ENCODE results near the gene ITGA5.

The ITGA5 gene

DNA sequence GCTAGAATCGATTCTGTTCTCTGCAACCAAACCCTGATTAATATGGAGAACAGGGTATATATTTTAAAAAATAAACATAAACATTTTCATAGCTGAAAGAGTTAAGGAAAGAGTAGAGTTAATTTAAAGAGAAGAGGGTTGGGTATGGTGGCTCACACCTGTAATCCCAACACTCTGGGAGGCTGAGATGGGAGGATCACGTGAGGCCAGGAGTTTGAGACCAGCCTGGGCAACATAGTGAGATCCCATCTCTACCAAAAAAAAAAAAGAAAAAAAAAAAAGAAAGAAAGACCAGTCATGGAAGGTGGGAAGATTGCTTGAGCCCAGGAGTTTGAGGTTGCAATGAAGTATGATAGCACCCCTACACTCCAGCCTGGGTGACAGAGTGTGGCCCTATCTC lies 28.9 kb upstream of the ITGA5 start:
- TF ChIP-seq FOXP2 (optimal IDR thresholded peaks at IDR 0.05; ENCODE audit: borderline replicate concordance, extremely low read depth, extremely low read length, insufficient read depth): no peak
- TF ChIP-seq SIN3A (IDR thresholded peaks at IDR 0.05; ENCODE audit: borderline replicate concordance, insufficient read depth, low read length): no peak
- TF ChIP-seq REST (IDR thresholded peaks at IDR 0.05; ENCODE audit: insufficient read depth in 1 of 2, low read depth in 2 of 2, low read length in 2 of 2): no peak
- TF ChIP-seq TAF1 (IDR thresholded peaks at IDR 0.05; ENCODE audit: borderline replicate concordance, insufficient read depth, low read length): no peak
- no peak for TF ChIP-seq POLR2AphosphoS5 (IDR thresholded peaks at IDR 0.05; ENCODE audit: low read depth, low read length)

- TF ChIP-seq FOXP2 (optimal IDR thresholded peaks at IDR 0.05; ENCODE audit: borderline replicate concordance, extremely low read depth, extremely low read length, insufficient read depth) (no peak), SIN3A (IDR thresholded peaks at IDR 0.05; ENCODE audit: borderline replicate concordance, insufficient read depth, low read length) (no peak), REST (IDR thresholded peaks at IDR 0.05; ENCODE audit: insufficient read depth in 1 of 2, low read depth in 2 of 2, low read length in 2 of 2) (no peak)
Measured at GRCh38 chr12:54444206-54444605, 25.1 kb upstream of the ITGA5 start.

GRCh38 chr12:54443446-54443845 lies 24.4 kb upstream of the ITGA5 start:
- TF ChIP-seq TAF1 (IDR thresholded peaks at IDR 0.05; ENCODE audit: borderline replicate concordance, insufficient read depth, low read length) (no peak), FOXP2 (optimal IDR thresholded peaks at IDR 0.05; ENCODE audit: borderline replicate concordance, extremely low read depth, extremely low read length, insufficient read depth) (no peak), POLR2AphosphoS5 (IDR thresholded peaks at IDR 0.05; ENCODE audit: low read depth, low read length) (no peak), SIN3A (IDR thresholded peaks at IDR 0.05; ENCODE audit: borderline replicate concordance, insufficient read depth, low read length) (no peak)

- no peak for TF ChIP-seq TAF1 (IDR thresholded peaks at IDR 0.05; ENCODE audit: borderline replicate concordance, insufficient read depth, low read length)
- TF ChIP-seq SIN3A (IDR thresholded peaks at IDR 0.05; ENCODE audit: borderline replicate concordance, insufficient read depth, low read length): no peak
- TF ChIP-seq REST (IDR thresholded peaks at IDR 0.05; ENCODE audit: insufficient read depth in 1 of 2, low read depth in 2 of 2, low read length in 2 of 2): no peak
- TF ChIP-seq FOXP2 (optimal IDR thresholded peaks at IDR 0.05; ENCODE audit: borderline replicate concordance, extremely low read depth, extremely low read length, insufficient read depth): no peak
- TF ChIP-seq POLR2AphosphoS5 (IDR thresholded peaks at IDR 0.05; ENCODE audit: low read depth, low read length): no peak
Measured at GRCh38 chr12:54442961-54443360, 23.9 kb upstream of the ITGA5 start.

DNA sequence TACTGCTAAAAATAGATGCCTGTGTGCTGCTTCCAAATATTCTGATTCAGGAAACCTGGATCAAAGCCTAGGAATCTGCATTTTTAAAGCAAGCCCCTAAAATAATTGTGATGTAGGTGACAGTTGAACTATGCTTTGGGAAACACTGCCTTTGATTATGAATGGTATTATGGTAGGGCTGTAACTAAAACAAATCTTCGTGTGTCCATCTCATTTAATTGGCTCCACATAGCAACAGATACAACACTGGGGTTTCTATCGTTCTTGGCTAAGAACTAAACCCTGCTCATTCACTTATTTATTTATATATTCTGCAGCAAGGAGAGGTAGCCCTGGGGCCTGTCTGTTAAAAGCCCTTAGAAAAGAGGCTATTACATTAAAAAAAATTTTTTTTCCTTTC lies 23.0 kb upstream of the ITGA5 start:
- TF ChIP-seq FOXP2 (optimal IDR thresholded peaks at IDR 0.05; ENCODE audit: borderline replicate concordance, extremely low read depth, extremely low read length, insufficient read depth) (no peak), REST (IDR thresholded peaks at IDR 0.05; ENCODE audit: insufficient read depth in 1 of 2, low read depth in 2 of 2, low read length in 2 of 2) (no peak), SIN3A (IDR thresholded peaks at IDR 0.05; ENCODE audit: borderline replicate concordance, insufficient read depth, low read length) (no peak), POLR2AphosphoS5 (IDR thresholded peaks at IDR 0.05; ENCODE audit: low read depth, low read length) (no peak), TAF1 (IDR thresholded peaks at IDR 0.05; ENCODE audit: borderline replicate concordance, insufficient read depth, low read length) (no peak)

All from PFSK-1 (cell line).